Activated CD4-positive, CD25-positive, alpha-beta regulatory T cell treated with anti-CD3 and anti-CD28 coated beads, Interleukin-2, amount 50 U/mL, for 16 hours (primary cell): Measurements from ENCODE around the gene CR2.
"Not testable (repeated sequence)": the region's sequence is repeated elsewhere in the genome, so short reads cannot be mapped to it uniquely, and the experiment has no call there.

ENCODE experiments used
- DNase-seq: peaks from one replicate; pipeline ENCODE4 v3.0.0-alpha.2; 2020; ENCODE audit warnings: low read depth, low spot score

Gene CR2

GRCh38 chr1:207454046-207454964 lies at the start of gene CR2:
CR2 (plus strand) TSS chr1:207454328; CDS start chr1:207454419, 91 bp downstream.
- DNase-seq = no peak

DNA sequence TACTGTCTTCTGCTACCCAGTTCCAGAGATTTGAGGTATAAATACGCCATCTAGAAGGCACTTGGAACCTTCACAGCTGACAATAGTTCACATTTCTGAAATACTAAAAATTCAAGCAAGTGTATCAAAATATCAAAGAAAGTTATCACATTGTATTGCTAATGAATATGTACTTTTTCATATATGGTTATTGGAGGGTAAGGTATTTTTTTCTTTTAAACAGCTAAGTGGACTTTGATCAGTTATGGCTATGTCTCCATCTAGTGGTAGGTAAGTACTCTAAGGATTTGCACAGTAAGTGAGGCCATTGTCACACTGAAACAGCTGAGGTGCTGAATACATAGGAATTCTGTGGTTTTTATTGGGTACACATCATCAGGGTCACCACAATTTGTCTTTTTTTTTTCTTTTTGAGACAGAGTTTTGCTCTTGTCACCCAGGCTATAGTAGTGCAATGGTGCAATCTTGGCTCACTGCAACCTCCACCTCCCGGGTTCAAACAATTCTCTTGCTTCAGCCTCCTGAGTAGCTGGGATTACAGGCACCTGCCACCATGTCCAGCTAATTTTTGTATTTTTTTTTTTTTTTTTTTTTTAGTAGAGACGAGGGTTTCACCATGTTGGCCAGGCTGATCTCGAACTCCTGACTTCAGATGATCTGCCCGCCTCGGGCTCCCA lies 49.1 kb upstream of the CR2 start:
- DNase-seq = no peak

DNA sequence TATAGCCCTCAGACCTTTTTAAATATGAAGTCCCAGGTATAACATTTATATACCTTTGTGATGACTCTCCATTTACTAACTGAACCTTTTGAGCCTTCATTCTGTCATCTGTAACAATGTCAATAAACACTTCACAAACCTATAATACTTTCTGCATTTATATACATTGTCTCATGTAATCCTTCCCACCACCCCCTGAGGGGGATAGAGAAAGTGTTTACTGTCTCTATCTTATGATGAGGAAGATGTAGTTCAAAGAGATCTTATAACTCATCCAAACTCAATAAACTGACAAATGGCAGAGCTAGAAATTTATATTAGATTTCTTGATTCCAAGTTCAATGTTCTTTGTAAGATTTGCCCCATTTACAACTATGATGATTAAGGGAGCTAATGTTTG lies 48.3 kb upstream of the CR2 start:
- DNase-seq = no peak

GRCh38 chr1:207407655-207408260 lies 46.4 kb upstream of the CR2 start:
- DNase-seq = no peak

GRCh38 chr1:207412845-207413244 lies 41.3 kb upstream of the CR2 start:
- no peak for DNase-seq

- no peak for DNase-seq
These were observed 39.5 kb upstream of the CR2 start for GRCh38 chr1:207414606-207415108.

DNA sequence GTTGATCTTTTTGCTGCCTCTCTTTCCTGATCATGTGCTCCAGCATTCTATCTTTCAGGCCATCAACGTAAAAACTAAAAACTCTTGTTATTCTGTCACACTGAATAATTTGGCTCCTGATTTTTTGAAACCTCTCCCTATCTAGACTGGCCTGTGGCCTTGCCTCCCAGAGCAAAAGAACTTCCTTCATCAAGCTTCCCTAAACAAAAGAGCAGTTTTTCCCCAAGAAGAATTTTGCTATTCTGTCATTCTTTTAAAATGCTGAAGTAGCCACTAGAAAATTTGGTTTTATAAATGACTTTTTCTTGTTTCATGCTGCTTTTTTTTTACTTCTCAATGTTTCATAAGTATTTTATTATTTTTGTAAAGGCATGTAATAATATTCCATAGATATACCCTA lies 37.1 kb upstream of the CR2 start:
- no peak for DNase-seq

GRCh38 chr1:207418351-207418750 lies 35.8 kb upstream of the CR2 start:
- DNase-seq = no peak

GRCh38 chr1:207420109-207420508 lies 34.0 kb upstream of the CR2 start:
- DNase-seq = no peak

DNA sequence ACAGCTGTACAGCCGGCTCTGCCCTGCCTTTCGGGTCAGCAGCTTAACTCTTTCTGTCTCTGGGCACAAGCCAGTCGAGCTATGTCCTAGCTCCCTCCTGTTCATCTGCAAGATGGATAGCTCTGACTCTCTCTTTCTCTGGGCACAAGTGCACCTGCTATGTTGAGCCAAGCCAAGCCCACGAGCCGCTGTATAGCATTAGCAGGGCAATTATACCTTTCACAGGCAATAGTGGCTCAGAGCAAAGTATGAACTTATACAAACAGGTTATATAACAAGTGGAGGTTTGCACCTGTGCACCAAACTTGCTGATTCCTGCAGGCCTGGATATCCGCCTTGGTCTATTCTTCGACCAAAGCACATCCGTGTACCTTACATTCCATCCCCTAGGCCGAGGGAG lies 33.0 kb upstream of the CR2 start:
- no peak for DNase-seq

GRCh38 chr1:207423560-207424292 lies 30.4 kb upstream of the CR2 start:
- no peak for DNase-seq

DNA sequence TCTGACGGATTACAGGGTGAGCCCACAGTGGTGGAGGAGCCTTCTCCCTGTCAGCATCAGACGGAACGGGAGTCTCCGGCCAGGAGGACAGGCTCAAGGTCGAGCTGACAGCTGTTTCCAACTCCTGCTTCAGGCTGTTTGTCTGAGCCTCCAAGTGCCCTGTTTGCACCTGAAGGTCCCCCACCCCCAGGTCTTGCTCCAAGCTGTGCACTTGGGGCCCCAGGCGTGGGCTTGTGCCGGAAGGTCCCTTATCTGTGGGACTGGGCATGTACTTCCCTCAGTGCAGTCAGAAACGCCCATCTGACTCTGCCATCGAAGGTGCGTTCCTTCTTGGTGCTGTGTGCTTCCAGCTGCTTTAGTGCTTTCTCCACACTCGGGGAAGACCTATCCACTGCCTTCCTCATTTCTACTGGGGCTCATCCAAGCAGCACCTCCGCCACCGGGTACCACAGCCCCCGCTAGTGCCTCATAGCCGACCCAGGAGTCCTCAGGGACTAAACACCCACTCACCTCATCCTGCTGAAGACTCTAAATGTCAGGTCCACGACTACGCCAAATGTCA lies 29.5 kb upstream of the CR2 start:
- no peak for DNase-seq

DNA sequence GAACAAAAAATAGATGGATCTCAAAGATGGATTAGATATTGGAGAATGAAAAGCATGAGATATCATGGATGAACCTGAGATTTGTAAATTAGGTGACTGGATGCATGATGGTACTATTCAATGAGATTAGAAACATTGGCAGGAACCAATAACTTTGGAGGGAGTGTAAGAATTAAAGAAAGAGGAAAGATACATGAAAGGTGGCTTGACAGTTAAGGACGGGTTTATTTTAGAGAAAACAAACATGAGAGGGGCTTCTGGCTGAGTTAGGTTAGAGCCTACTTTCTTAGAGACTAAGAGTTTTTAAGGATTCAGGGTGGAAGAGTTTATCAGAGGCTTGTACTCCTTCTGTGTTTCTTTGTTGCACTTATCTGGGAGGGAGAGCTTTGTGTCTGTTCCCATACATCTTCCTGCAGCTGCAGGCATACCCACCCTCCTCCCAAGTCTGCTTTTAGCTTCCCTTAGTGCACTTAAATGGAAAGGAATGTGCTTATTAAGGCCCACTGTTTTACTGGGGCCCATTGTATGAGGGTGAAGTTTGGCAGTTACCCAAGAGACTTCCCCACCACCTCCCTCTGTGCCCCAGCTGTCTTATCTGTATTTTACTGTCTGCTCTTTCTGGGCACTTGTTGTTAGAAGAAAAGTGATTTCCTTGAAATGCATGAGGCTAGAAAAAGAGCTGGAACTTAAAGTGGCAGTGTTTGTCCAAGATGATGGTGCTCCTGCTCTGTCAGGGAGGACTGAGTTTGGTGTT lies 26.1 kb upstream of the CR2 start:
- no peak for DNase-seq

DNA sequence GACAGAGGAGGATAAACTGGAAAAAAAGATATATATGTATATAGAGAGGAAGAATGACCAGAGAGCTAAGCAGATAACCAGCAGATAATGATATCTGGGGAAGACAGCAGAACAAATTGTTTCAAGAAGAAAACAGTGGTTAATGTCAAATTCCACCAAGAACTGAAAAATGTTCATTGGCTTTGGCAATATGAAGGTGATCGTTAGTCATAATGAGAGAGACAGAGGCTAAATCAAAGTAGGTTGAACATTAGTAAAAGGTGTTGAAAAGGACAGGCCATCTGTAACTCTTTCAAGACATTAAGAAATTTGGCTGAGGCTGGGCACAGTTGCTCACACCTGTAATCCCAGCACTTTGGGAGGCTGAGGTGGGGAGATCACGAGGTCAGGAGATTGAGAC lies 25.3 kb upstream of the CR2 start:
- no peak for DNase-seq

GRCh38 chr1:207429963-207430362 lies 24.2 kb upstream of the CR2 start:
- no peak for DNase-seq

DNA sequence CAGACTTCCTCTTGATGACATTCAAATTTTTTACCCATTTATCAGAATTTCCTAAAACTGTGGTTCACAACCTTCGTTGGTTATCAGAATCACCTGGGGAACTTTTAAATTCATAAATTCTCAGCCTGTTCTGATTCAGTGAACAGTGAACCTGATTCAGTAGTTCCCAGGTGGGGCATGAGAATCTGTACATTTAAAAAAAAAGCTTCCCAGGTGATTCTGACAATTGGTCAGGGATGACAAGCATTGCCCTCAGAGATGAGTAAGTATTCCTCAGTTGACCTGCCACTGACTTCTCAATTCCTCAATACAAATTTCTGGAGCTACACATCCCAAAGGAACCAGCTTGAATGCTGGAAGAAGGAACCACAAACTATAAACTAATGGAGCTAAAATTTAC lies 23.5 kb upstream of the CR2 start:
- DNase-seq = no peak

GRCh38 chr1:207431508-207431907 lies 22.6 kb upstream of the CR2 start:
- no peak for DNase-seq

DNA sequence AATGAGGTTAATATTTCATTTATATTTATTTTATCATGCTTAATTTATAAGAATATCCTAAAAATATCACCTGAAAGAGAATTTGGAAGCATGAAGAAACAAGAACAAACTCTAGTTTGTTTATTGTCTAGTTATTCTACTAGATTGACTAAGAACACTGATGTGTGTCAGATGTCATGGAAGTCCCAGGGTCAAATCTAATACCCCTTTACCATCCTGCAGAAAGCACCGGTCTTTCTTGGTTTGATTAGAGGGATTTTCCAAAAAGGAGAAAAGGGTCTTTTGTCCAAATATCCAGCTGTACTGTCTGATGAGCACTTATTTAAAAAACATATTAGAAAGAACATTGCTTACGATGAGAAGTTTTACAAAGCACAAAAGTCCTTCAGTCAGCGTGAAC lies 20.7 kb upstream of the CR2 start:
- DNase-seq = no peak

- DNase-seq = not testable (repeated sequence)
These were observed 17.4 kb upstream of the CR2 start for GRCh38 chr1:207436746-207437145.

DNA sequence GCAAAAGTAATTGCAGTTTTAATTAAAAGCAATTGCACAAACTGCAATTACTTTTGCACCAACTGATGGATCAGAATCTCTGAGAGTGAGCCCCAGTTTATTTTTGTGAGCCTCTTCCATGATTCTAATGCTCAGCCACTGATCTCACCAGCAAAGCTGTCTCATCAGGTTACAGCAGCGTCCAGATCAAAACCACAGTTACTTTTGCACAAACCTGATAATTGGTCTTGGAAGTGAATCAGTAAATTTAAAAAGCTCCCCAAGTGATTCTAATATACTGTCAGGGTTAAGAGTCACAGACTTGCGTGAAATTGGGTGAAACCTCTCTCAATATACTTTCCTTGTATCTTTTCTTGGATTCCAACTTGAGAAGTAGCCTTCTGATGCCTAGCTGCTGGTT lies 13.5 kb upstream of the CR2 start:
- no peak for DNase-seq
